ENCODE results near the gene KRTAP4-8.
"Not testable (repeated sequence)": the region's sequence is repeated elsewhere in the genome, so short reads cannot be mapped to it uniquely, and the experiment has no call there.

KRTAP4-8 gene

GRCh38 chr17:41098042-41098441 is at the start of gene KRTAP4-8:
TSS of gene KRTAP4-8 (minus strand) at chr17:41098142. CDS start at chr17:41098084, 58 bp downstream.
- DNase-seq (ENCODE audit: low read depth, low spot score) = no peak

GRCh38 chr17:41145261-41145660 is 47.3 kb upstream of the KRTAP4-8 start:
- DNase-seq (ENCODE audit: low read depth, low spot score) = no peak

- no peak for DNase-seq (ENCODE audit: low read depth, low spot score)
These were observed 46.9 kb upstream of the KRTAP4-8 start for GRCh38 chr17:41144846-41145245.

- no peak for DNase-seq (ENCODE audit: low read depth, low spot score)
These were observed 43.4 kb upstream of the KRTAP4-8 start for GRCh38 chr17:41141361-41141760.

- DNase-seq (ENCODE audit: low read depth, low spot score) = no peak
These were observed 42.6 kb upstream of the KRTAP4-8 start, which contains the start of gene KRTAP4-6 for GRCh38 chr17:41140360-41141131. TSS of gene KRTAP4-6 (minus strand) at chr17:41140544. CDS start at chr17:41140487, 57 bp downstream.

- DNase-seq (ENCODE audit: low read depth, low spot score) = not testable (repeated sequence)
These were observed 41.9 kb upstream of the KRTAP4-8 start for GRCh38 chr17:41139865-41140264.

- no peak for DNase-seq (ENCODE audit: low read depth, low spot score)
These were observed 36.2 kb upstream of the KRTAP4-8 start for GRCh38 chr17:41133880-41134735.

GRCh38 chr17:41131979-41132378 is 34.0 kb upstream of the KRTAP4-8 start:
- no peak for DNase-seq (ENCODE audit: low read depth, low spot score)

GRCh38 chr17:41127371-41127770 is 29.4 kb upstream of the KRTAP4-8 start:
- no peak for DNase-seq (ENCODE audit: low read depth, low spot score)

GRCh38 chr17:41126412-41126811 is 28.5 kb upstream of the KRTAP4-8 start:
- DNase-seq (ENCODE audit: low read depth, low spot score) = no peak

- no peak for DNase-seq (ENCODE audit: low read depth, low spot score)
These were observed 27.1 kb upstream of the KRTAP4-8 start for GRCh38 chr17:41125064-41125463.

- DNase-seq (ENCODE audit: low read depth, low spot score) = not testable (repeated sequence)
These were observed 26.0 kb upstream of the KRTAP4-8 start, which contains the start of gene KRTAP4-12 for GRCh38 chr17:41123991-41124371. TSS of gene KRTAP4-12 (minus strand) at chr17:41124182. CDS start at chr17:41124122, 60 bp downstream.

GRCh38 chr17:41123292-41123990 is 25.5 kb upstream of the KRTAP4-8 start:
- not testable (repeated sequence) for DNase-seq (ENCODE audit: low read depth, low spot score)

- DNase-seq (ENCODE audit: low read depth, low spot score) = no peak
These were observed 23.8 kb upstream of the KRTAP4-8 start for GRCh38 chr17:41121742-41122141.

GRCh38 chr17:41119696-41120690 is 22.1 kb upstream of the KRTAP4-8 start:
- not testable (repeated sequence) for DNase-seq (ENCODE audit: low read depth, low spot score)

- no peak for DNase-seq (ENCODE audit: low read depth, low spot score)
These were observed 20.8 kb upstream of the KRTAP4-8 start for GRCh38 chr17:41118721-41119120.

- not testable (repeated sequence) for DNase-seq (ENCODE audit: low read depth, low spot score)
These were observed 20.0 kb upstream of the KRTAP4-8 start, which contains the start of gene KRTAP4-11 for GRCh38 chr17:41117846-41118386. TSS of gene KRTAP4-11 (minus strand) at chr17:41118373. CDS start at chr17:41118315, 58 bp downstream.

- no peak for DNase-seq (ENCODE audit: low read depth, low spot score)
These were observed 18.4 kb upstream of the KRTAP4-8 start for GRCh38 chr17:41116297-41116696.

GRCh38 chr17:41111151-41111885 is 13.4 kb upstream of the KRTAP4-8 start:
- DNase-seq (ENCODE audit: low read depth, low spot score) = no peak
